ENCODE data around the gene LACTBL1.

The LACTBL1 gene

DNA sequence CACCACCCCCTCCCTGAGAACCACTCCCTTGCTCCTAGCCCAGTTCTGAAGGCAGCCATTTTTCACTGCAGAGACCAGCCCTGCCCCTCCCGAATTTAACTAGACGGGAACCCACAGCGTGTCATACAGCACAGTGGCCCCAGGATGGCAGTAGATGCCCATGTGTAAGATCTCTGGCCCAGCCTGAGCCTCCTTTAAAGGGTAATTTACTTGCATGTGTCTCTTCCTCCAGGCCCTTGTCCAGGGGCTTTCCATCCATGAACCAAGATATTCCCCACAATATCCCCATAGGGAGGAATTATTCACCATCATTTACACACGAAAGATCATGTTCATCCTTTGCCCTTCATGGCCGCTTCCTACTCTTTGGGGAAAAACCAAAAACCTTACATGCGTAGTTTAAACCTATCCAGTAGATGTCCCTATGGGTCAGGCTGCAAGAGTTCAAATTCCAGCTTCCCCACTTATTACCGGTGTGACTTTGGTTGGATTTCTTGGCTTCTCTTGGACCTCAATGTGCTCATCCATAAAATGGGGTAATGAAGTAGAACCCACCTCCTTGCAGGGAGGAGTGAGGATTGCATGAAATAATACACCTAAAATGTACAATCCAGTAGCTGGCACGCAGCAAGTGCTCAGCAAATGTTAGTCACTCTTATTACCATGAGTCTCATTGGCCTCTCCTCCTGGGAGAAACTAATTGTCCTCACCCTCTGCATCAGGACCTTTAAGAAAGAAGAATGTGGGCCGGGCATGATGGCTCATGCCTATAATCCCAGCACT is 4.0 kb upstream of the LACTBL1 start:
- peak; percentile 95 for TF ChIP-seq RAD21 (IDR thresholded peaks at IDR 0.05; ENCODE audit: low read depth)
- no peak for TF ChIP-seq CEBPB (IDR thresholded peaks at IDR 0.05)
- TF ChIP-seq YY1 (IDR thresholded peaks at IDR 0.05; ENCODE audit: low read depth): peak; percentile 87

DNA sequence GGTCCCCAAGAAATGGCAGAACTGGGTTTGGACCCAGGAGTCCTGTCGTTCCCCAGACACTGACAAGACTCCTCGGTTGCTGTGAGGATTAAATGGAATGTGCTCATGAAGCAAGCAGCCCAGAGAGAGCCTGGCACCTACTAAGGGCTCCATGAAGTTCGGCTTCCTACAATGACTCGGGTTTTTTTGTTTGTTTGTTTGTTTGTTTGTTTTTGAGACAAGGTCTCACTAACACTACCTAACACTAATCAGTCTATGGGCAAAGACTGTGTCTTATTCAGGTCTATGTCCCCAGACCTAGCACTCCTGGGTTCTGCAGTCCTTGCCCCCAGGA is 3.4 kb upstream of the LACTBL1 start:
- no peak for TF ChIP-seq EGR1 (IDR thresholded peaks at IDR 0.05)

DNA sequence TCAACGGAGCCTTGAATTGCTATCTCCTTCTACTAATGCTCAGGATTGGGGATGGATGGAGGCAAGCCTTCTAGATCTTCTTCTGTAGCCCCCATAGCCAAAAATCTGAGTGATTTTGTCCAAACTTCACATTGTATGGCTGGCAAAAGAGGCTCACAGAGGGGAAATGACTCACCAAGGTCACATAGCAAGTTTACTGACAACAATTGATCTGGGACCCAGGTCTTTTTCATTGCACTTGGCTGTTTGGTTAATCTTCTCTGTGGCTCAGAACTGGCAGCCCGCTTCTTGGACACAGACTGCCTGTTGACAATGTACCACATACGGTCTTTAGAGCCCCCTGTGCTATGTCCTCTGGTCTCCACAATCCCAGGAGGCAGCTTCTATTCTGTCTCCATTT is 3.0 kb upstream of the LACTBL1 start:
- TF ChIP-seq, protein P1, sequence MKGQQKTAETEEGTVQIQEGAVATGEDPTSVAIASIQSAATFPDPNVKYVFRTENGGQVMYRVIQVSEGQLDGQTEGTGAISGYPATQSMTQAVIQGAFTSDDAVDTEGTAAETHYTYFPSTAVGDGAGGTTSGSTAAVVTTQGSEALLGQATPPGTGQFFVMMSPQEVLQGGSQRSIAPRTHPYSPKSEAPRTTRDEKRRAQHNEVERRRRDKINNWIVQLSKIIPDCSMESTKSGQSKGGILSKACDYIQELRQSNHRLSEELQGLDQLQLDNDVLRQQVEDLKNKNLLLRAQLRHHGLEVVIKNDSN (IDR thresholded peaks at IDR 0.05): no peak
- TF ChIP-seq TCF12 (IDR thresholded peaks at IDR 0.05; ENCODE audit: low read depth) (no peak), YY1 (IDR thresholded peaks at IDR 0.05; ENCODE audit: low read depth) (no peak)

DNA sequence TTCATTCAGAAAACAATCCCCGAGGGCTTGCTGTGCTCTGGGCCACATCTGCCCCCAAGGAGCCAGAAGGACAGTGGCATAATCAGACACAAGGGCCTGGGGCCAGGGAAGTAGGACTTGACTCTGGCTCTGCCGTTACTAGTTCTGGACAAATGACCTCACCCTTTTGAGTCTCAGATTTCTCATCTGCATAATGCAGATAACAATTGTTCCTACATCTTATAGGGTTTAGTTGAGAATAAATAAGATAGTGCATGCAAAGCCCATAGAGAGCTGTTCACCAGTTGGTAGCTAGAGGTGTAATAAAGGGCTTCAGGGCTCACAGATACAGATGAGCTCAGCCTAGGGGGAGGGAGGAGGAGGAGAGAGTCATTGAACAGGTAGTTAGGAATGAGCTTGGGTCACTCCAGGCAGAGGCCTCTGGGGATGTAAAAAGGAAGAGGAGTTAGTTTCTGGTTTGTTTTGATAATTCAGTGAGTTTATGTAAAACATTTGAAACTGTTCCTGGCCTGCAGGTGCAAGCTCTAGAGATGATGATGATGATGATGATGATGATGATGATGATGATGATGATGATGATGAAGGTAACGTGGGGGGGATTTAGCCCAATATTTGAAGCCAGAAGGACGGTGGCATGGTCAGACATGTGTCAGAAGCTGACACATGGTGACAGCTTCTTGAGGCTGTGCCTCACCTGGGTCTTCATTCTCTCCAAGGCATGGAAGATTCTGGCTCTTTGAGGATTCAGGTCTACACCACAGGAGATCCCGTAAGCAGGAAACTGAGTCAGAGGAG is 858 bp downstream of the LACTBL1 start:
- TF ChIP-seq NFIC (IDR thresholded peaks at IDR 0.05) (no peak), EGR1 (IDR thresholded peaks at IDR 0.05) (no peak), MAX (IDR thresholded peaks at IDR 0.05) (no peak), TAF1 (IDR thresholded peaks at IDR 0.05; ENCODE audit: low read depth) (no peak), YY1 (IDR thresholded peaks at IDR 0.05; ENCODE audit: low read depth) (no peak), CREB1 (IDR thresholded peaks at IDR 0.05; ENCODE audit: low read depth) (no peak), TEAD4 (IDR thresholded peaks at IDR 0.05) (no peak), EP300 (IDR thresholded peaks at IDR 0.05; ENCODE audit: borderline replicate concordance) (no peak), ZBTB7A (IDR thresholded peaks at IDR 0.05; ENCODE audit: low read depth) (no peak), CEBPB (IDR thresholded peaks at IDR 0.05) (no peak), FOXM1 (IDR thresholded peaks at IDR 0.05; ENCODE audit: borderline replicate concordance, low read depth) (no peak), TCF12 (IDR thresholded peaks at IDR 0.05; ENCODE audit: low read depth) (no peak)
- TF ChIP-seq, protein P2, sequence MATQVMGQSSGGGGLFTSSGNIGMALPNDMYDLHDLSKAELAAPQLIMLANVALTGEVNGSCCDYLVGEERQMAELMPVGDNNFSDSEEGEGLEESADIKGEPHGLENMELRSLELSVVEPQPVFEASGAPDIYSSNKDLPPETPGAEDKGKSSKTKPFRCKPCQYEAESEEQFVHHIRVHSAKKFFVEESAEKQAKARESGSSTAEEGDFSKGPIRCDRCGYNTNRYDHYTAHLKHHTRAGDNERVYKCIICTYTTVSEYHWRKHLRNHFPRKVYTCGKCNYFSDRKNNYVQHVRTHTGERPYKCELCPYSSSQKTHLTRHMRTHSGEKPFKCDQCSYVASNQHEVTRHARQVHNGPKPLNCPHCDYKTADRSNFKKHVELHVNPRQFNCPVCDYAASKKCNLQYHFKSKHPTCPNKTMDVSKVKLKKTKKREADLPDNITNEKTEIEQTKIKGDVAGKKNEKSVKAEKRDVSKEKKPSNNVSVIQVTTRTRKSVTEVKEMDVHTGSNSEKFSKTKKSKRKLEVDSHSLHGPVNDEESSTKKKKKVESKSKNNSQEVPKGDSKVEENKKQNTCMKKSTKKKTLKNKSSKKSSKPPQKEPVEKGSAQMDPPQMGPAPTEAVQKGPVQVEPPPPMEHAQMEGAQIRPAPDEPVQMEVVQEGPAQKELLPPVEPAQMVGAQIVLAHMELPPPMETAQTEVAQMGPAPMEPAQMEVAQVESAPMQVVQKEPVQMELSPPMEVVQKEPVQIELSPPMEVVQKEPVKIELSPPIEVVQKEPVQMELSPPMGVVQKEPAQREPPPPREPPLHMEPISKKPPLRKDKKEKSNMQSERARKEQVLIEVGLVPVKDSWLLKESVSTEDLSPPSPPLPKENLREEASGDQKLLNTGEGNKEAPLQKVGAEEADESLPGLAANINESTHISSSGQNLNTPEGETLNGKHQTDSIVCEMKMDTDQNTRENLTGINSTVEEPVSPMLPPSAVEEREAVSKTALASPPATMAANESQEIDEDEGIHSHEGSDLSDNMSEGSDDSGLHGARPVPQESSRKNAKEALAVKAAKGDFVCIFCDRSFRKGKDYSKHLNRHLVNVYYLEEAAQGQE (IDR thresholded peaks at IDR 0.05; ENCODE audit: low read depth): no peak
- TF ChIP-seq, protein P1 (IDR thresholded peaks at IDR 0.05): no peak

GRCh38 chr1:22971161-22971560 is 1.5 kb downstream of the LACTBL1 start:
- no peak for TF ChIP-seq NFIC (IDR thresholded peaks at IDR 0.05)
- no peak for TF ChIP-seq MAX (IDR thresholded peaks at IDR 0.05)

GRCh38 chr1:22970096-22970495 is 2.6 kb downstream of the LACTBL1 start:
- TF ChIP-seq YY1 (IDR thresholded peaks at IDR 0.05; ENCODE audit: low read depth): no peak
- no peak for TF ChIP-seq TEAD4 (IDR thresholded peaks at IDR 0.05)
- no peak for TF ChIP-seq TCF12 (IDR thresholded peaks at IDR 0.05; ENCODE audit: low read depth)

DNA sequence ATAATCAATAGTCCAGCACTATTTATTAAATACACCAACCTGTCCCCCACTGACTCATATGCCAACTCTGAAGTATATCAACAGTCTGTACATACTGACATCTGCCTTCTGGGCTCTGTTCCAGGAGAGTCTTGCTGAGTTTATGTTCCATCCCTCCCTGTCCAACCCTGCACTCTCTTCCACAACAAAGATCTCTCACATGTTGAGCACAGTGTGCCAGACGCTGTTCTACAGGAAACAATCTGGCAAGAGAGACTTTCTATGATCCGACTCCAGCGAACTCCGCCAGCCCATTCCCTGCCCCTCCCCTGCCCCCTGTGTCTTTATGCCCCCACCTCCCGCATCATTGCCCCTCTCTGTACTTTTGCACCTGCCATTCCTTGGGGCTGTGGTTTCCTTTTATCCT is 3.4 kb downstream of the LACTBL1 start:
- no peak for TF ChIP-seq CEBPB (IDR thresholded peaks at IDR 0.05)
- no peak for TF ChIP-seq TEAD4 (IDR thresholded peaks at IDR 0.05)
- TF ChIP-seq EGR1 (IDR thresholded peaks at IDR 0.05): no peak
- TF ChIP-seq, protein P2 (IDR thresholded peaks at IDR 0.05; ENCODE audit: low read depth): no peak
- no peak for TF ChIP-seq EP300 (IDR thresholded peaks at IDR 0.05; ENCODE audit: borderline replicate concordance)
- TF ChIP-seq FOXM1 (IDR thresholded peaks at IDR 0.05; ENCODE audit: borderline replicate concordance, low read depth): no peak

Data from Ishikawa (cell line).